ENCODE measurements around the gene CLEC4G. TPM values are rescaled to one million over a fixed set of nuclear protein-coding genes. Genes with fewer than 3 reads are reported as not detected.

The CLEC4G gene
- total and polyA plus RNA-seq, 9 of the 15 experiments (the other 6 are each of a cell fraction or from before 2014, with no cell fraction given), result not detected

GRCh38 chr19:7685546-7686445 is 46.1 kb downstream of the CLEC4G start:
- ChIA-PET CTCF (ENCODE audit: low intra/inter-chr PET ratio) (no interaction called here), POLR2A (no interaction called here)
- ATAC-seq, result no peak
- in situ Hi-C loops (cut with MboI) (loop anchor here (10.0 kb wide), 1 partner anchor 331 kb away; no protein-coding TSS in a partner anchor), intact Hi-C loops (cut with micrococcal nuclease) (loop anchor here (10.0 kb wide), 1 partner anchor 331 kb away; no protein-coding TSS in a partner anchor)
- H3K27ac ChIP-seq (ENCODE audit: extremely low read depth, low read depth, low read length), result no peak overlapping the region
- no peak overlapping the region for H3K4me2 ChIP-seq (ENCODE audit: insufficient read depth, low read length)
- peaks cover 10% of the 10 kb centered on the region; the same call in 2 of the 3 replicates for H3K36me3 ChIP-seq (ENCODE audit: control insufficient read depth, insufficient read depth, low read length)
- DNase-seq (ENCODE audit: extremely low read depth in 1 of 4, low spot score in 3 of 4), result no peak
- H3K27me3 ChIP-seq (ENCODE audit: control insufficient read depth in 2 of 2, insufficient read depth in 2 of 2, low read length in 2 of 2), result peaks cover 0 to 26% of the 10 kb centered on the region in 2 experiments; a peak in 2 of 5 replicates
- H3K9me1 ChIP-seq (ENCODE audit: control insufficient read depth, insufficient read depth, low read length), result peaks cover 3% of the 10 kb centered on the region
- no peaks in the 10 kb centered on the region for H3K9me3 ChIP-seq (replicated peaks; ENCODE audit: control insufficient read depth, insufficient read depth, low read depth, low read length)
- BruUV-seq (replicated peaks), result no TSS peak
- no peak overlapping the region for H3K4me3 ChIP-seq
- FAIRE-seq, result no peak
- H2AFZ ChIP-seq (ENCODE audit: low read depth, low read length), result no peak overlapping the region
- 17% methylated on average over 18 of the region's 19 CpGs for WGBS (ENCODE audit: insufficient coverage, low coverage, missing lambda C conversion rate)
- peaks cover 0 to 30% of the 10 kb centered on the region in 2 experiments; a peak in 2 of 5 replicates for H3K4me1 ChIP-seq (replicated peaks in 1 of 2; ENCODE audit: control insufficient read depth in 2 of 2, insufficient read depth in 2 of 2, low read length in 2 of 2)
- H3K9ac ChIP-seq (ENCODE audit: insufficient read depth in 1 of 2, low read depth in 2 of 2, low read length in 2 of 2), result no peak overlapping the region; a peak in 1 of 4 replicates
- TF ChIP-seq POLR2G (IDR thresholded peaks at IDR 0.05; ENCODE audit: low read depth, low read length) (0 out of 2 replicates have a peak, but pooled peaks have one; percentile 40), TARDBP (IDR thresholded peaks at IDR 0.05) (no peak), TEAD2 (tag; IDR thresholded peaks at IDR 0.05) (no peak)
- peaks cover 13% of the 10 kb centered on the region; the same call in 2 of the 3 replicates for H3K79me2 ChIP-seq (ENCODE audit: control insufficient read depth, insufficient read depth, low read length)
- H4K20me1 ChIP-seq (replicated peaks; ENCODE audit: control insufficient read depth, insufficient read depth, low read length), result no peaks in the 10 kb centered on the region
